Measurements from ENCODE around the gene ARHGAP15. TPM values are rescaled to one million over a fixed set of nuclear protein-coding genes. Genes with fewer than 3 reads are reported as not detected.

ARHGAP15 gene
- total and polyA plus RNA-seq, 2 experiments from 2014 or later: not detected

GRCh38 chr2:143356336-143356735 is 227.1 kb downstream of the ARHGAP15 start:
- 51 to 66% methylated on average over 3 of the region's 3 CpGs for WGBS, 2 experiments (ENCODE audit: low coverage in 1 of 2, low lambda C conversion rate in 2 of 2, missing lambda C conversion rate in 2 of 2)
- H3K4me3 ChIP-seq: no peak overlapping the region
- in situ Hi-C loops (cut with MboI): no loop called here
- H3K4me2 ChIP-seq (ENCODE audit: unreplicated experiment): no peak overlapping the region
- no peaks in the 10 kb centered on the region for H3K9me2 ChIP-seq (ENCODE audit: insufficient read depth)
- H3K36me3 ChIP-seq (ENCODE audit: low read depth): no peaks in the 10 kb centered on the region
- H3K9me3 ChIP-seq (ENCODE audit: low read depth): no peaks in the 10 kb centered on the region
- no peaks in the 10 kb centered on the region for H4K20me1 ChIP-seq (ENCODE audit: insufficient read depth)
- no peak overlapping the region for H2AFZ ChIP-seq
- H3K27ac ChIP-seq: no peak overlapping the region
- DNase-seq: no peak
- TF ChIP-seq EZH2phosphoT487 (IDR thresholded peaks at IDR 0.05; ENCODE audit: insufficient read depth, low read depth) (no peak), EZH2 (IDR thresholded peaks at IDR 0.05; ENCODE audit: insufficient read depth, poor library complexity, severe bottlenecking) (no peak)
- no peaks in the 10 kb centered on the region for H3K4me1 ChIP-seq (ENCODE audit: insufficient read depth)
- no peaks in the 10 kb centered on the region for H3K27me3 ChIP-seq (replicated peaks; ENCODE audit: insufficient read depth)
- no peaks in the 10 kb centered on the region for H3K79me2 ChIP-seq (ENCODE audit: insufficient read depth)
- H3F3A ChIP-seq (ENCODE audit: insufficient read depth): no peaks in the 10 kb centered on the region
- H3K9ac ChIP-seq: no peak overlapping the region

GRCh38 chr2:143356736-143357446 is 227.7 kb downstream of the ARHGAP15 start:
- no peak overlapping the region for H3K4me2 ChIP-seq (ENCODE audit: unreplicated experiment)
- H3K36me3 ChIP-seq (ENCODE audit: low read depth): no peaks in the 10 kb centered on the region
- DNase-seq: no peak
- no peak overlapping the region for H2AFZ ChIP-seq
- no peaks in the 10 kb centered on the region for H3F3A ChIP-seq (ENCODE audit: insufficient read depth)
- no peaks in the 10 kb centered on the region for H4K20me1 ChIP-seq (ENCODE audit: insufficient read depth)
- H3K9ac ChIP-seq: no peak overlapping the region
- no peaks in the 10 kb centered on the region for H3K27me3 ChIP-seq (replicated peaks; ENCODE audit: insufficient read depth)
- no peak overlapping the region for H3K27ac ChIP-seq
- no peaks in the 10 kb centered on the region for H3K9me3 ChIP-seq (ENCODE audit: low read depth)
- no peaks in the 10 kb centered on the region for H3K79me2 ChIP-seq (ENCODE audit: insufficient read depth)
- no peaks in the 10 kb centered on the region for H3K9me2 ChIP-seq (ENCODE audit: insufficient read depth)
- TF ChIP-seq EZH2phosphoT487 (IDR thresholded peaks at IDR 0.05; ENCODE audit: insufficient read depth, low read depth): no peak
- TF ChIP-seq EZH2 (IDR thresholded peaks at IDR 0.05; ENCODE audit: insufficient read depth, poor library complexity, severe bottlenecking): no peak
- WGBS, 2 experiments (ENCODE audit: low coverage in 1 of 2, low lambda C conversion rate in 2 of 2, missing lambda C conversion rate in 2 of 2): 78 to 82% methylated on average over 6 of the region's 6 CpGs
- H3K4me3 ChIP-seq: no peak overlapping the region
- in situ Hi-C loops (cut with MboI): no loop called here
- H3K4me1 ChIP-seq (ENCODE audit: insufficient read depth): no peaks in the 10 kb centered on the region

- Histone ChIP-seq H3K9ac (no peak overlapping the region), H3K79me2 (ENCODE audit: insufficient read depth) (no peaks in the 10 kb centered on the region), H3K4me2 (ENCODE audit: unreplicated experiment) (no peak overlapping the region), H3K36me3 (ENCODE audit: low read depth) (no peaks in the 10 kb centered on the region), H3K4me1 (ENCODE audit: insufficient read depth) (no peaks in the 10 kb centered on the region), H3F3A (ENCODE audit: insufficient read depth) (no peaks in the 10 kb centered on the region), H2AFZ (no peak overlapping the region), H3K4me3 (no peak overlapping the region), H3K9me2 (ENCODE audit: insufficient read depth) (no peaks in the 10 kb centered on the region), H3K27me3 (replicated peaks; ENCODE audit: insufficient read depth) (no peaks in the 10 kb centered on the region), H3K9me3 (ENCODE audit: low read depth) (no peaks in the 10 kb centered on the region), H3K27ac (no peak overlapping the region), H4K20me1 (ENCODE audit: insufficient read depth) (no peaks in the 10 kb centered on the region)
- WGBS, 2 experiments (ENCODE audit: low coverage in 1 of 2, low lambda C conversion rate in 2 of 2, missing lambda C conversion rate in 2 of 2): 82 to 88% methylated on average over 2 of the region's 2 CpGs
- no peak for TF ChIP-seq EZH2phosphoT487 (IDR thresholded peaks at IDR 0.05; ENCODE audit: insufficient read depth, low read depth)
- no peak for TF ChIP-seq EZH2 (IDR thresholded peaks at IDR 0.05; ENCODE audit: insufficient read depth, poor library complexity, severe bottlenecking)
- no peak for DNase-seq
- in situ Hi-C loops (cut with MboI): no loop called here
These were observed 228.7 kb downstream of the ARHGAP15 start for GRCh38 chr2:143357966-143358365.

- H3F3A ChIP-seq (ENCODE audit: insufficient read depth): no peaks in the 10 kb centered on the region
- no peaks in the 10 kb centered on the region for H3K4me1 ChIP-seq (ENCODE audit: insufficient read depth)
- H3K4me3 ChIP-seq: no peak overlapping the region
- H3K9me3 ChIP-seq (ENCODE audit: low read depth): no peaks in the 10 kb centered on the region
- H3K4me2 ChIP-seq (ENCODE audit: unreplicated experiment): no peak overlapping the region
- H3K36me3 ChIP-seq (ENCODE audit: low read depth): no peaks in the 10 kb centered on the region
- 82 to 89% methylated on average over 2 of the region's 2 CpGs for WGBS, 2 experiments (ENCODE audit: low coverage in 1 of 2, low lambda C conversion rate in 2 of 2, missing lambda C conversion rate in 2 of 2)
- no peaks in the 10 kb centered on the region for H3K27me3 ChIP-seq (replicated peaks; ENCODE audit: insufficient read depth)
- TF ChIP-seq EZH2phosphoT487 (IDR thresholded peaks at IDR 0.05; ENCODE audit: insufficient read depth, low read depth) (no peak), EZH2 (IDR thresholded peaks at IDR 0.05; ENCODE audit: insufficient read depth, poor library complexity, severe bottlenecking) (no peak)
- H3K9ac ChIP-seq: no peak overlapping the region
- no peaks in the 10 kb centered on the region for H3K79me2 ChIP-seq (ENCODE audit: insufficient read depth)
- in situ Hi-C loops (cut with MboI): no loop called here
- H3K27ac ChIP-seq: no peak overlapping the region
- no peak overlapping the region for H2AFZ ChIP-seq
- DNase-seq: no peak
- H4K20me1 ChIP-seq (ENCODE audit: insufficient read depth): no peaks in the 10 kb centered on the region
- H3K9me2 ChIP-seq (ENCODE audit: insufficient read depth): peaks cover 2% of the 10 kb centered on the region; the same call in 1 of the 2 replicates
These were observed 232.1 kb downstream of the ARHGAP15 start for GRCh38 chr2:143361346-143361745.
